HepG2 (cell line): ENCODE measurements around the gene SRP14. TPM values are rescaled to one million over a fixed set of nuclear protein-coding genes. Genes with fewer than 3 reads are reported as not detected.

ENCODE experiments used
- ATAC-seq: fragments of 200-7000 bp; cut with Tn5 transposase; 3 replicates; pipeline ENCODE4 v1.9.1; 2020; ENCODE audit warnings: mild to moderate bottlenecking, moderate library complexity
- BruUV-seq: library from RNA; stranded (reverse); fragments of 400-500 nt; replicated peaks from 2 replicates; lab custom pipeline; 2021; lab: Mats Ljungman, UMichigan
- CTCF ChIA-PET: fragments of 300-600 bp; formaldehyde crosslinking; extraction: SDS; loops from one replicate; lab custom pipeline; 2021; ENCODE audit warnings: low total read pairs, inconsistent platforms, low intra/inter-chr PET ratio; lab: Yijun Ruan, JAX
- POLR2A ChIA-PET: fragments of 350-600 bp; sonication (Branson Sonifier 250); formaldehyde crosslinking; loops from one replicate; lab custom pipeline; 2020; ENCODE audit warnings: antibody characterized with exemption, inconsistent platforms; lab: Yijun Ruan, JAX
- DNase-seq: peaks from one replicate; pipeline ENCODE4 v3.0.0-alpha.2; 2015; ENCODE audit warnings: low spot score
- FAIRE-seq: peaks from 3 replicates; lab custom pipeline; 2011; peaks lifted over from hg19 to GRCh38; lab: Jason Lieb, UNC
- H2AFZ ChIP-seq: one replicate; pipeline ENCODE4 v1.6.1; 2011; ENCODE audit warnings: low read length, inconsistent platforms
- H3K27ac ChIP-seq: fragments of 300-600 bp; 3 replicates; pipeline ENCODE4 v1.8.0; 2011; ENCODE audit warnings: mixed run types, mild to moderate bottlenecking, mixed read lengths, low read length, inconsistent platforms; ENCODE audit not compliant: insufficient read depth; ENCODE audit errors: extremely low read length
- H3K27me3 ChIP-seq, 2 experiments: fragments of 200-600 bp in 1 of 2; 2 replicates in 1 of 2; 3 replicates in 1 of 2; pipeline versions ENCODE4 v1.6.0 to v1.8.0; 2011; ENCODE audit warnings: low read length in 2 of 2, mild to moderate bottlenecking in 2 of 2, moderate library complexity in 2 of 2, inconsistent platforms in 1 of 2; ENCODE audit not compliant: insufficient read depth in 2 of 2, control insufficient read depth in 1 of 2
- H3K36me3 ChIP-seq, 2 experiments: fragments of 200-600 bp in 1 of 2; replicated peaks in 1 of 2; 2 replicates in 1 of 2; 3 replicates in 1 of 2; pipeline versions ENCODE4 v1.5.1 to v1.8.0; 2011; ENCODE audit warnings: low read length in 2 of 2, inconsistent platforms in 1 of 2; ENCODE audit not compliant: insufficient read depth in 2 of 2, control insufficient read depth in 1 of 2
- H3K4me1 ChIP-seq: 2 replicates; pipeline ENCODE4 v1.5.1; 2012; ENCODE audit warnings: low read length, inconsistent platforms; ENCODE audit not compliant: insufficient read depth
- H3K4me2 ChIP-seq: 2 replicates; pipeline ENCODE4 v1.6.0; 2011; ENCODE audit warnings: low read depth, low read length, inconsistent platforms
- H3K4me3 ChIP-seq, 3 experiments: fragments of 200-600 bp in 1 of 3; sonication (generic), shearing (Covaris generic) in 1 of 3; replicated peaks in 1 of 3; 2 replicates each; pipeline ENCODE4 v1.5.1; 2011 to 2016; ENCODE audit warnings: low read length in 3 of 3, inconsistent platforms in 2 of 3, low read depth in 2 of 3, mild to moderate bottlenecking in 2 of 3, control low read depth in 1 of 3, mixed read lengths in 1 of 3; ENCODE audit not compliant: insufficient read depth in 1 of 3
- H3K79me2 ChIP-seq: one replicate; pipeline ENCODE4 v1.6.1; 2011; ENCODE audit warnings: low read length, inconsistent platforms; ENCODE audit not compliant: insufficient read depth
- H3K9ac ChIP-seq: 2 replicates; pipeline ENCODE4 v1.6.0; 2011; ENCODE audit warnings: mild to moderate bottlenecking, low read depth, low read length, inconsistent platforms; ENCODE audit not compliant: insufficient read depth
- H3K9me3 ChIP-seq: 2 replicates; pipeline ENCODE4 v1.5.1; 2012; ENCODE audit warnings: mild to moderate bottlenecking, low read length
- H4K20me1 ChIP-seq: 2 replicates; pipeline ENCODE4 v1.6.0; 2011; ENCODE audit warnings: inconsistent platforms, mild to moderate bottlenecking, low read length, moderate library complexity; ENCODE audit not compliant: insufficient read depth
- EED ChIP-seq: sonication (generic); formaldehyde crosslinking; IDR thresholded peaks from 2 replicates; pipeline ENCODE4 v1.5.0; 2020; ENCODE audit warnings: mild to moderate bottlenecking, missing genetic modification reagents
- FOXA3 ChIP-seq: IDR thresholded peaks from 2 replicates; pipeline ENCODE4 v1.6.1; 2016; ENCODE audit warnings: missing genetic modification reagents, missing compliant biosample characterization
- HBP1 ChIP-seq: IDR thresholded peaks from 2 replicates; pipeline ENCODE4 v1.6.1; 2016; ENCODE audit warnings: low read depth, control low read depth
- SNRNP70 ChIP-seq: fragments of 200-400 bp; formaldehyde crosslinking; IDR thresholded peaks from 2 replicates; pipeline ENCODE4 v1.6.1; 2017; ENCODE audit warnings: mild to moderate bottlenecking, low read depth, low read length, moderate library complexity
- STAG1 ChIP-seq: sonication (generic); formaldehyde crosslinking; IDR thresholded peaks from 2 replicates; pipeline ENCODE4 v1.4.0; 2020; ENCODE audit warnings: missing genetic modification reagents
- ZNF121 ChIP-seq: sonication (generic); formaldehyde crosslinking; IDR thresholded peaks from 2 replicates; pipeline ENCODE4 v1.5.0; 2020; ENCODE audit warnings: mild to moderate bottlenecking, missing genetic modification reagents
- ZNF3 ChIP-seq: IDR thresholded peaks from 2 replicates; pipeline ENCODE4 v1.7.0; 2017; ENCODE audit warnings: inconsistent platforms
- ZNF674 ChIP-seq: sonication (generic); formaldehyde crosslinking; IDR thresholded peaks from 2 replicates; pipeline ENCODE4 v1.5.0; 2020; ENCODE audit warnings: low read depth, mild to moderate bottlenecking, missing genetic modification reagents
- ZNF687 ChIP-seq: sonication (generic); formaldehyde crosslinking; IDR thresholded peaks from 2 replicates; pipeline ENCODE4 v1.5.1; 2020; ENCODE audit warnings: mild to moderate bottlenecking, missing genetic modification reagents, moderate library complexity
- ZNF703 ChIP-seq: sonication (generic); formaldehyde crosslinking; IDR thresholded peaks from 2 replicates; pipeline ENCODE4 v1.5.1; 2020; ENCODE audit warnings: missing genetic modification reagents, mild to moderate bottlenecking, moderate library complexity, borderline replicate concordance
- WGBS: methylation state at CpG from one replicate; pipeline ENCODE4 v1.1.6; 2017; ENCODE audit warnings: low lambda C conversion rate; 5-methylcytosine and 5-hydroxymethylcytosine counted together
- in situ Hi-C: cut with HindIII; loops from 2 replicates; pipeline ENCODE4 v1.10.0; 2017; ENCODE audit warnings: low pct_unique_long_range_greater_than_20kb; ENCODE audit not compliant: extremely low pct_ligation_motif_present
- intact Hi-C: fragments of 100-400 bp; cut with micrococcal nuclease; formaldehyde crosslinking; loops from one replicate; pipeline ENCODE4 v1.10.0; 2022; ENCODE audit not compliant: unreplicated experiment
- polyA plus RNA-seq, 8 experiments: library from polyadenylated mRNA; depleted of rRNA in 3 of 8; stranded (reverse) in 7 of 8; unstranded in 1 of 8; fragments of >200 nt; fragmentation: Illumina TruSeq in 4 of 8; extraction: Trizol in 4 of 8; gene quantifications; 2 replicates each; pipeline versions ENCODE4 v1.2.1 to v1.2.3, GENCODE V29; 2011 to 2016; ENCODE audit warnings: low read depth in 4 of 8, missing spikeins in 1 of 8, mixed read lengths in 1 of 8; ENCODE audit not compliant: insufficient read depth in 1 of 8
- total RNA-seq, 5 experiments: library from RNA; depleted of rRNA; stranded (reverse); fragments of >200 nt; fragmentation: Illumina TruSeq; extraction: Trizol; gene quantifications; 2 replicates each; pipeline ENCODE4 v1.2.3, GENCODE V29; 2016; ENCODE audit warnings: low read depth in 1 of 5
- TF ChIP-seq, protein P1 (sequence below): sonication (generic); formaldehyde crosslinking; IDR thresholded peaks from 2 replicates; pipeline ENCODE4 v1.5.1; 2020; ENCODE audit warnings: mild to moderate bottlenecking, moderate library complexity, missing genetic modification reagents

SRP14 gene
- total and polyA plus RNA-seq, 2 of the 13 experiments (the other 11 are each of a cell fraction or from before 2014, with no cell fraction given), result 208 to 356 TPM

DNA sequence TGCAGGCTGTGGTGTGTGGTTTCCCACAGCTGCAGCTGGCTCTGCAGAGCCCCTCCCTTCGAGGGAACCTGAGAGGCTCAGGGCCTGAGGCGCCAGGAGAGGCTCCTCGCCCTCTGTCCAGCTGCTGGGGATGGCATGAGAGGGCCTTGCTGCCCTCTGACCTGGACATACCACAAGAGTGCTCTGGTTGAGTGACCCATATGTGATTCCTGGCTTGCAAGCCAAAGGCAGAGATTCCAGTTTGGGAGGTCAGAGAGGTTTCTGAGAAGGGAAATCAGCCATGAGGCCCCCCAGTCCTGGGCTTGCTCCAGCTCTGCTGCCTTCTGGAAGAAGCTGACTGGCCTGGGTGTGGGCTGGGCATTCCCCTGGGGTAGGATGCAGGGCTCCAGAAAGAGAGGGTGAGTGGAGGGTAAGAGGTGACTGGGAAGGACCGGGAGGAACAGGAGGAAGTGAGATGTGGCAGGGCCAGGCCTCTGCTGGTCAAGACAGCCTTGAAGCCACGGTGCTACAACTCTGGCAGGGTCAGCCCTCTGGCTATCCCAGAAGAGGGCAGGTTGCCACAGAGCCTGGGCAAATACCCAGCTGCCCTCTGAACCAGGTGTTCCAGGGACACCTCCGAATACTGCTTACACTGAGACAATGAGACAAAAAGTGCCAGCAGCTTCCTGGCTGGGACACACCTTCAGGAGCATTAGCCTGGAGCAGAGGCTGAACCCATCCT, 16.0 kb upstream of the SRP14 start:
- BruUV-seq, result no TSS peak
- Histone ChIP-seq H3K4me1 (peaks cover 15% of the 10 kb centered on the region), H3K9ac (no peak overlapping the region), H2AFZ (no peak overlapping the region), H3K79me2 (no peaks in the 10 kb centered on the region), H3K9me3 (no peaks in the 10 kb centered on the region), H3K27me3 (no peaks in the 10 kb centered on the region), H4K20me1 (no peaks in the 10 kb centered on the region), H3K4me3 (no peak overlapping the region), H3K36me3 (peaks cover 0 to 2% of the 10 kb centered on the region in 2 experiments; a peak in 1 of 5 replicates), H3K27ac (no peak overlapping the region), H3K4me2 (no peak overlapping the region)
- CTCF ChIA-PET, result no interaction called here
- POLR2A ChIA-PET, result interaction anchor here (2.3 kb wide), 1 partner anchor 26 kb away, joined by 7 read pairs; no protein-coding TSS in a partner anchor
- in situ Hi-C loops, result no loop called here
- no peak for TF ChIP-seq FOXA3
- TF ChIP-seq ZNF687, result 0 out of 2 replicates have a peak, but pooled peaks have one; percentile 2
- no peak; the same call in 2 of the 3 replicates for ATAC-seq
- FAIRE-seq, result no peak
- intact Hi-C loops, result no loop called here
- WGBS, result 81% methylated on average over 3 of the region's 6 CpGs
- DNase-seq, result no peak

DNA sequence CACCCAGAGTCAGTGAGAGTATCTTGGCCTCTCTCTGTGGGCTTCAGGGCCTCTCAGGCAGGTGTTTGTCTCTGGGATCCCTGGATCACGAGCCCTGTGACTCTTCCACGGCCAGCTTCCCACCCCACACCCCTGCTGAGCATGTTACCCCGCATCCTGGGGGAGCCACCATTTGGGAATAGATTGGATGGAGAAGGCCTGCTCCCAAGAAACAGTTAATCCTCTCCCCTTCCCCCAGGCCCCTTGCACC, 15.5 kb upstream of the SRP14 start:
- ChIA-PET POLR2A (interaction anchor here (2.3 kb wide), 1 partner anchor 27 kb away, joined by 7 read pairs; no protein-coding TSS in a partner anchor), CTCF (no interaction called here)
- in situ Hi-C loops (no loop called here), intact Hi-C loops (no loop called here)
- peaks cover 0 to 2% of the 10 kb centered on the region in 2 experiments; a peak in 1 of 5 replicates for H3K36me3 ChIP-seq
- H3K9me3 ChIP-seq, result no peaks in the 10 kb centered on the region
- FAIRE-seq (no peak), ATAC-seq (no peak), DNase-seq (no peak)
- no peak overlapping the region for H2AFZ ChIP-seq
- H3K4me1 ChIP-seq, result peaks cover 15% of the 10 kb centered on the region
- no peaks in the 10 kb centered on the region for H4K20me1 ChIP-seq
- no peak overlapping the region for H3K27ac ChIP-seq
- H3K27me3 ChIP-seq, result no peaks in the 10 kb centered on the region
- no TSS peak for BruUV-seq
- no peak overlapping the region for H3K4me2 ChIP-seq
- no peak overlapping the region for H3K9ac ChIP-seq
- no peaks in the 10 kb centered on the region for H3K79me2 ChIP-seq
- 92% methylated on average over 3 of the region's 3 CpGs for WGBS
- H3K4me3 ChIP-seq, result no peak overlapping the region
- no peak for TF ChIP-seq SNRNP70
- TF ChIP-seq STAG1 (CRISPR knock-in tag), result no peak
- TF ChIP-seq, protein P1, sequence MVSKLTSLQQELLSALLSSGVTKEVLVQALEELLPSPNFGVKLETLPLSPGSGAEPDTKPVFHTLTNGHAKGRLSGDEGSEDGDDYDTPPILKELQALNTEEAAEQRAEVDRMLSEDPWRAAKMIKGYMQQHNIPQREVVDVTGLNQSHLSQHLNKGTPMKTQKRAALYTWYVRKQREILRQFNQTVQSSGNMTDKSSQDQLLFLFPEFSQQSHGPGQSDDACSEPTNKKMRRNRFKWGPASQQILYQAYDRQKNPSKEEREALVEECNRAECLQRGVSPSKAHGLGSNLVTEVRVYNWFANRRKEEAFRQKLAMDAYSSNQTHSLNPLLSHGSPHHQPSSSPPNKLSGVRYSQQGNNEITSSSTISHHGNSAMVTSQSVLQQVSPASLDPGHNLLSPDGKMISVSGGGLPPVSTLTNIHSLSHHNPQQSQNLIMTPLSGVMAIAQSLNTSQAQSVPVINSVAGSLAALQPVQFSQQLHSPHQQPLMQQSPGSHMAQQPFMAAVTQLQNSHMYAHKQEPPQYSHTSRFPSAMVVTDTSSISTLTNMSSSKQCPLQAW, result no peak
- TF ChIP-seq ZNF3, result no peak
- no peak for TF ChIP-seq ZNF674 (CRISPR knock-in tag)
- TF ChIP-seq ZNF703, result no peak
- TF ChIP-seq ZNF121 (CRISPR knock-in tag), result no peak
- no peak for TF ChIP-seq HBP1 (CRISPR knock-in tag)
- no peak for TF ChIP-seq EED (CRISPR knock-in tag)
